PFSK-1 (cell line): Measurements from ENCODE around the gene MEGF10.

Source experiments
- FOXP2 ChIP-seq: optimal IDR thresholded peaks from 2 replicates; pipeline ENCODE3; 2011; ENCODE audit warnings: borderline replicate concordance, control low read depth, inconsistent platforms; ENCODE audit not compliant: insufficient read depth; ENCODE audit errors: extremely low read length, extremely low read depth
- POLR2AphosphoS5 ChIP-seq: IDR thresholded peaks from 2 replicates; pipeline ENCODE4 v1.6.1; 2012; ENCODE audit warnings: low read depth, mild to moderate bottlenecking, control low read depth, low read length, moderate library complexity
- SIN3A ChIP-seq: IDR thresholded peaks from 2 replicates; pipeline ENCODE4 v1.6.1; 2012; ENCODE audit warnings: mild to moderate bottlenecking, low read length, moderate library complexity, borderline replicate concordance; ENCODE audit not compliant: insufficient read depth
- TAF1 ChIP-seq: IDR thresholded peaks from 2 replicates; pipeline ENCODE4 v1.6.1; 2012; ENCODE audit warnings: low read length, control low read depth, borderline replicate concordance; ENCODE audit not compliant: insufficient read depth
- TF ChIP-seq, protein P1 (sequence below), 2 experiments: IDR thresholded peaks; 2 replicates each; pipeline versions ENCODE4 v1.6.1 to v1.8.0; 2011 to 2012; ENCODE audit warnings: low read depth in 2 of 2, low read length in 2 of 2, control low read depth in 1 of 2, inconsistent platforms in 1 of 2, mild to moderate bottlenecking in 1 of 2, moderate library complexity in 1 of 2; ENCODE audit not compliant: insufficient read depth in 1 of 2

DNA sequence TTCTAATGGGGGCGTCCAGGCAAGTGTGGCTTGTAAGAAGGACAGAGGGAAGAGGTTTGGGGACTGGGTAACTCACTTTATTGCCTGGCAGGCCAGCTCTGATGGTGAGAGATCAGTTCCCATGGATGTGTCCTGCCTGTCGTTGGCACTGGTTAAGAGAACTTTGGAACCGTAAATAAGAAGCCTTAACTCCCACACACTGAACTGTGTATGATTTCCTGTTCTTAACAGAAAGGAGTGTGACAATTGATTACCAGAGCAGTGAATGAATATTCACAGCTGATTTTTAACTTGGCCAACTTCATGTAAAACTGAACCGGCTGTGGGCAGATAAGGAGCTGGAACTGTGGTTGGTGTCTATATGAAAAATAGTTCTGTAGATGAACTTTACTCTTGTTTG is 63.2 kb downstream of the MEGF10 start:
- TF ChIP-seq TAF1 (no peak), POLR2AphosphoS5 (no peak), SIN3A (no peak), FOXP2 (no peak)
- TF ChIP-seq, protein P1, sequence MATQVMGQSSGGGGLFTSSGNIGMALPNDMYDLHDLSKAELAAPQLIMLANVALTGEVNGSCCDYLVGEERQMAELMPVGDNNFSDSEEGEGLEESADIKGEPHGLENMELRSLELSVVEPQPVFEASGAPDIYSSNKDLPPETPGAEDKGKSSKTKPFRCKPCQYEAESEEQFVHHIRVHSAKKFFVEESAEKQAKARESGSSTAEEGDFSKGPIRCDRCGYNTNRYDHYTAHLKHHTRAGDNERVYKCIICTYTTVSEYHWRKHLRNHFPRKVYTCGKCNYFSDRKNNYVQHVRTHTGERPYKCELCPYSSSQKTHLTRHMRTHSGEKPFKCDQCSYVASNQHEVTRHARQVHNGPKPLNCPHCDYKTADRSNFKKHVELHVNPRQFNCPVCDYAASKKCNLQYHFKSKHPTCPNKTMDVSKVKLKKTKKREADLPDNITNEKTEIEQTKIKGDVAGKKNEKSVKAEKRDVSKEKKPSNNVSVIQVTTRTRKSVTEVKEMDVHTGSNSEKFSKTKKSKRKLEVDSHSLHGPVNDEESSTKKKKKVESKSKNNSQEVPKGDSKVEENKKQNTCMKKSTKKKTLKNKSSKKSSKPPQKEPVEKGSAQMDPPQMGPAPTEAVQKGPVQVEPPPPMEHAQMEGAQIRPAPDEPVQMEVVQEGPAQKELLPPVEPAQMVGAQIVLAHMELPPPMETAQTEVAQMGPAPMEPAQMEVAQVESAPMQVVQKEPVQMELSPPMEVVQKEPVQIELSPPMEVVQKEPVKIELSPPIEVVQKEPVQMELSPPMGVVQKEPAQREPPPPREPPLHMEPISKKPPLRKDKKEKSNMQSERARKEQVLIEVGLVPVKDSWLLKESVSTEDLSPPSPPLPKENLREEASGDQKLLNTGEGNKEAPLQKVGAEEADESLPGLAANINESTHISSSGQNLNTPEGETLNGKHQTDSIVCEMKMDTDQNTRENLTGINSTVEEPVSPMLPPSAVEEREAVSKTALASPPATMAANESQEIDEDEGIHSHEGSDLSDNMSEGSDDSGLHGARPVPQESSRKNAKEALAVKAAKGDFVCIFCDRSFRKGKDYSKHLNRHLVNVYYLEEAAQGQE (IDR thresholded peaks at IDR 0.05; ENCODE audit: insufficient read depth in 1 of 2, low read depth in 2 of 2, low read length in 2 of 2) = no peak
